ENCODE data around the gene ALG14. TPM values are rescaled to one million over a fixed set of nuclear protein-coding genes. Genes with fewer than 3 reads are reported as not detected.

ALG14 gene
- total and polyA plus RNA-seq, 4 donors, result 1.0 to 16.6 (median 1.9) TPM

GRCh38 chr1:94966033-94966432 lies 106.7 kb downstream of the ALG14 start:
- H3K4me3 ChIP-seq (ENCODE audit: low read depth in 1 of 3, low read length in 3 of 3), result no peak overlapping the region
- TF ChIP-seq NR2F2 (IDR thresholded peaks at IDR 0.05) (no peak), HNF4A (conservative IDR thresholded peaks at IDR 0.05) (no peak), RAD21 (IDR thresholded peaks at IDR 0.05) (no peak), FOXA1 (IDR thresholded peaks at IDR 0.05) (no peak), FOXA2 (IDR thresholded peaks at IDR 0.05) (no peak)
- 85% methylated on average over 1 of the region's 1 CpG for WGBS

DNA sequence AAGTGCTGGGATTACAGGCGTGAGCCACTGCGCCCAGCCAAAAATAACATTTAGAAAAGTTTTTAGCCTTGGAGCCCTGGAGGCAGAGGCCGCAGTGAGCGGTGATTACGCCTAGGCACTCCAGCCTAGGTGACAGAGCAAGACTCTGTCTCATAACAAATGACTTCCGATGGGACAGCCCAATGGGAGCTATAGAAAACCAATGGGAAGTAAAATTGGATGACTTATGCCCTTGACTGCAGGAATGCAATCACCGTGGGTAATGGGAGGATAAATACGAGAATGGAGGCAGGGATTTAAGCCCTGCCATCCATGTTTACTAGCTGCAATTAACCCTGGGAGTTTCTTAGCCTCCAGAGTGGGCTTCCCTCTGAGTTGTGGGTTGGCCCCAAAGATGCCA lies 108.9 kb downstream of the ALG14 start:
- Histone ChIP-seq H3K9ac (ENCODE audit: low read depth in 1 of 2, low read length in 2 of 2) (no peak overlapping the region), H3K4me1 (ENCODE audit: control insufficient read depth in 4 of 4, insufficient read depth in 4 of 4, low read length in 3 of 4) (peaks cover 6 to 17% (median 11%) of the 10 kb centered on the region in 4 donors), H3K27ac (ENCODE audit: low read depth in 1 of 2, low read length in 2 of 2) (no peak overlapping the region), H3K4me3 (ENCODE audit: low read depth in 1 of 3, low read length in 3 of 3) (no peak overlapping the region), H3K27me3 (ENCODE audit: control insufficient read depth in 4 of 4, insufficient read depth in 4 of 4, low read length in 3 of 4) (no peaks in the 10 kb centered on the region), H3K9me3 (ENCODE audit: control insufficient read depth in 4 of 4, low read length in 3 of 4) (no peaks in the 10 kb centered on the region), H3K36me3 (ENCODE audit: control insufficient read depth in 4 of 4, insufficient read depth in 3 of 4, low read depth in 1 of 4, low read length in 3 of 4) (no peaks in the 10 kb centered on the region)
- 83% methylated on average over 8 of the region's 8 CpGs for WGBS
- no peak for DNase-seq (ENCODE audit: low spot score)
- TF ChIP-seq ZBTB33 (IDR thresholded peaks at IDR 0.05) (no peak), FOXA1 (IDR thresholded peaks at IDR 0.05) (no peak), SP1 (IDR thresholded peaks at IDR 0.05) (no peak), MAX (IDR thresholded peaks at IDR 0.05) (no peak)

More at GRCh38 chr1:94966033-94966432, 106.7 kb downstream of the ALG14 start:
- Histone ChIP-seq H3K4me1 (ENCODE audit: control insufficient read depth in 4 of 4, insufficient read depth in 4 of 4, low read length in 3 of 4) (peaks cover 5 to 17% (median 11%) of the 10 kb centered on the region in 4 donors), H3K9ac (ENCODE audit: low read depth in 1 of 2, low read length in 2 of 2) (no peak overlapping the region), H3K36me3 (ENCODE audit: control insufficient read depth in 4 of 4, insufficient read depth in 3 of 4, low read depth in 1 of 4, low read length in 3 of 4) (no peaks in the 10 kb centered on the region), H3K27me3 (ENCODE audit: control insufficient read depth in 4 of 4, insufficient read depth in 4 of 4, low read length in 3 of 4) (no peaks in the 10 kb centered on the region), H3K9me3 (ENCODE audit: control insufficient read depth in 4 of 4, low read length in 3 of 4) (no peaks in the 10 kb centered on the region), H3K27ac (ENCODE audit: low read depth in 1 of 2, low read length in 2 of 2) (no peak overlapping the region)
- no peak for DNase-seq (ENCODE audit: low spot score)

GRCh38 chr1:94962409-94963265 lies 110.1 kb downstream of the ALG14 start:
- H3K27ac ChIP-seq (ENCODE audit: low read depth in 1 of 2, low read length in 2 of 2), result peak overlapping the region; percentile 92 to 95
- WGBS, result 2% methylated on average over 10 of the region's 10 CpGs
- peak; percentile 50 for DNase-seq (ENCODE audit: low spot score)
- peak; percentile 93 for TF ChIP-seq YY1 (IDR thresholded peaks at IDR 0.05)
- TF ChIP-seq SP1 (IDR thresholded peaks at IDR 0.05), result peak; percentile 96
- TF ChIP-seq RXRA (IDR thresholded peaks at IDR 0.05), result peak; percentile 96 to 97
- peak in 1 of 2 donors; percentile 70 for TF ChIP-seq EGR1 (IDR thresholded peaks at IDR 0.05; ENCODE audit: low read depth in 2 of 2)
- TF ChIP-seq FOXA1 (IDR thresholded peaks at IDR 0.05), result no peak
- TF ChIP-seq FOXA2 (IDR thresholded peaks at IDR 0.05), result peak; percentile 46
- TF ChIP-seq, protein P1, sequence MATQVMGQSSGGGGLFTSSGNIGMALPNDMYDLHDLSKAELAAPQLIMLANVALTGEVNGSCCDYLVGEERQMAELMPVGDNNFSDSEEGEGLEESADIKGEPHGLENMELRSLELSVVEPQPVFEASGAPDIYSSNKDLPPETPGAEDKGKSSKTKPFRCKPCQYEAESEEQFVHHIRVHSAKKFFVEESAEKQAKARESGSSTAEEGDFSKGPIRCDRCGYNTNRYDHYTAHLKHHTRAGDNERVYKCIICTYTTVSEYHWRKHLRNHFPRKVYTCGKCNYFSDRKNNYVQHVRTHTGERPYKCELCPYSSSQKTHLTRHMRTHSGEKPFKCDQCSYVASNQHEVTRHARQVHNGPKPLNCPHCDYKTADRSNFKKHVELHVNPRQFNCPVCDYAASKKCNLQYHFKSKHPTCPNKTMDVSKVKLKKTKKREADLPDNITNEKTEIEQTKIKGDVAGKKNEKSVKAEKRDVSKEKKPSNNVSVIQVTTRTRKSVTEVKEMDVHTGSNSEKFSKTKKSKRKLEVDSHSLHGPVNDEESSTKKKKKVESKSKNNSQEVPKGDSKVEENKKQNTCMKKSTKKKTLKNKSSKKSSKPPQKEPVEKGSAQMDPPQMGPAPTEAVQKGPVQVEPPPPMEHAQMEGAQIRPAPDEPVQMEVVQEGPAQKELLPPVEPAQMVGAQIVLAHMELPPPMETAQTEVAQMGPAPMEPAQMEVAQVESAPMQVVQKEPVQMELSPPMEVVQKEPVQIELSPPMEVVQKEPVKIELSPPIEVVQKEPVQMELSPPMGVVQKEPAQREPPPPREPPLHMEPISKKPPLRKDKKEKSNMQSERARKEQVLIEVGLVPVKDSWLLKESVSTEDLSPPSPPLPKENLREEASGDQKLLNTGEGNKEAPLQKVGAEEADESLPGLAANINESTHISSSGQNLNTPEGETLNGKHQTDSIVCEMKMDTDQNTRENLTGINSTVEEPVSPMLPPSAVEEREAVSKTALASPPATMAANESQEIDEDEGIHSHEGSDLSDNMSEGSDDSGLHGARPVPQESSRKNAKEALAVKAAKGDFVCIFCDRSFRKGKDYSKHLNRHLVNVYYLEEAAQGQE (IDR thresholded peaks at IDR 0.05), result peak; percentile 63
- peak; percentile 61 for TF ChIP-seq NR2F2 (IDR thresholded peaks at IDR 0.05)
- TF ChIP-seq GABPA (IDR thresholded peaks at IDR 0.05 in 1 of 2, conservative IDR thresholded peaks at IDR 0.05 in 1 of 2), result peak in 1 of 2 donors; percentile 33
- peak; percentile 97 for TF ChIP-seq HNF4A (conservative IDR thresholded peaks at IDR 0.05)
- TF ChIP-seq, protein P2, sequence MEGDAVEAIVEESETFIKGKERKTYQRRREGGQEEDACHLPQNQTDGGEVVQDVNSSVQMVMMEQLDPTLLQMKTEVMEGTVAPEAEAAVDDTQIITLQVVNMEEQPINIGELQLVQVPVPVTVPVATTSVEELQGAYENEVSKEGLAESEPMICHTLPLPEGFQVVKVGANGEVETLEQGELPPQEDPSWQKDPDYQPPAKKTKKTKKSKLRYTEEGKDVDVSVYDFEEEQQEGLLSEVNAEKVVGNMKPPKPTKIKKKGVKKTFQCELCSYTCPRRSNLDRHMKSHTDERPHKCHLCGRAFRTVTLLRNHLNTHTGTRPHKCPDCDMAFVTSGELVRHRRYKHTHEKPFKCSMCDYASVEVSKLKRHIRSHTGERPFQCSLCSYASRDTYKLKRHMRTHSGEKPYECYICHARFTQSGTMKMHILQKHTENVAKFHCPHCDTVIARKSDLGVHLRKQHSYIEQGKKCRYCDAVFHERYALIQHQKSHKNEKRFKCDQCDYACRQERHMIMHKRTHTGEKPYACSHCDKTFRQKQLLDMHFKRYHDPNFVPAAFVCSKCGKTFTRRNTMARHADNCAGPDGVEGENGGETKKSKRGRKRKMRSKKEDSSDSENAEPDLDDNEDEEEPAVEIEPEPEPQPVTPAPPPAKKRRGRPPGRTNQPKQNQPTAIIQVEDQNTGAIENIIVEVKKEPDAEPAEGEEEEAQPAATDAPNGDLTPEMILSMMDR (IDR thresholded peaks at IDR 0.05; ENCODE audit: low read depth, low read length, missing input control), result no peak
- TF ChIP-seq MAX (IDR thresholded peaks at IDR 0.05), result peak; percentile 76
- peak; percentile 57 to 69 for TF ChIP-seq RAD21 (IDR thresholded peaks at IDR 0.05)
- TF ChIP-seq, protein P3, sequence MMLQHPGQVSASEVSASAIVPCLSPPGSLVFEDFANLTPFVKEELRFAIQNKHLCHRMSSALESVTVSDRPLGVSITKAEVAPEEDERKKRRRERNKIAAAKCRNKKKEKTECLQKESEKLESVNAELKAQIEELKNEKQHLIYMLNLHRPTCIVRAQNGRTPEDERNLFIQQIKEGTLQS (IDR thresholded peaks at IDR 0.05), result peak; percentile 78
- peak; percentile 67 for TF ChIP-seq TAF1 (conservative IDR thresholded peaks at IDR 0.05)
- TF ChIP-seq HNF4G (IDR thresholded peaks at IDR 0.05), result peak; percentile 91
- TF ChIP-seq JUND (IDR thresholded peaks at IDR 0.05), result peak; percentile 84 to 95

More at GRCh38 chr1:94962409-94963265, 110.1 kb downstream of the ALG14 start:
- peak overlapping the region; percentile 29 to 61 (median 46) for H3K4me3 ChIP-seq (ENCODE audit: low read depth in 1 of 3, low read length in 3 of 3)
- peaks cover 6 to 17% (median 12%) of the 10 kb centered on the region in 4 donors for H3K4me1 ChIP-seq (ENCODE audit: control insufficient read depth in 4 of 4, insufficient read depth in 4 of 4, low read length in 3 of 4)
- no peaks in the 10 kb centered on the region for H3K9me3 ChIP-seq (ENCODE audit: control insufficient read depth in 4 of 4, low read length in 3 of 4)
- H3K27me3 ChIP-seq (ENCODE audit: control insufficient read depth in 4 of 4, insufficient read depth in 4 of 4, low read length in 3 of 4), result no peaks in the 10 kb centered on the region
- H3K36me3 ChIP-seq (ENCODE audit: control insufficient read depth in 4 of 4, insufficient read depth in 3 of 4, low read depth in 1 of 4, low read length in 3 of 4), result no peaks in the 10 kb centered on the region
- peak overlapping the region; percentile 43 to 93 for H3K9ac ChIP-seq (ENCODE audit: low read depth in 1 of 2, low read length in 2 of 2)
